Stimulated activated CD8-positive, alpha-beta memory T cell treated with anti-CD3 and anti-CD28 coated beads, Interleukin-2, amount 100 ng/mL, for 1 hour (primary cell): ENCODE results near the gene ACTN1.

Experiments used
- DNase-seq, 2 donors: peaks; one replicate each; pipeline ENCODE4 v3.0.0-alpha.2; 2020; ENCODE audit warnings: low read depth in 2 of 2

Gene ACTN1

GRCh38 chr14:68951035-68951797, 27.9 kb downstream of the ACTN1 start:
- DNase-seq, result no peak

DNA sequence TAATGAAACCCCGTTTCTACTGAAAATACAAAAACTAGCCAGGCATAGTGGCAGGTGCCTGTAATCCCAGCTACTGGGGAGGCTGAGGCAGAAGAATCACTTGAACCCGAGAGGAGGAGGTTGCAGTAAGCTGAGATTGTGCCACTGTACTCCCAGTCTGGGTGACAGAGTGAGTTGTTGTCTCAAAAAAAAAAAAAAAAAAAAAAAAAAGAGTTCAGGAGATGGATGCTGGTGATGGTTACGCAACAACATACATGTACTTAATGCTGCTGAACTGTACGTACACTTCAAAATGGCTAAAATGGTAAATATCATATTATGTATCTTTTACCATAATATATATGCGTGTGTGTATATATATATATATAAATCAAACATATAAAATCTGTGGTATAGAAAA, 29.0 kb downstream of the ACTN1 start:
- DNase-seq, result no peak

GRCh38 chr14:68949601-68949965, 29.5 kb downstream of the ACTN1 start:
- no peak for DNase-seq

DNA sequence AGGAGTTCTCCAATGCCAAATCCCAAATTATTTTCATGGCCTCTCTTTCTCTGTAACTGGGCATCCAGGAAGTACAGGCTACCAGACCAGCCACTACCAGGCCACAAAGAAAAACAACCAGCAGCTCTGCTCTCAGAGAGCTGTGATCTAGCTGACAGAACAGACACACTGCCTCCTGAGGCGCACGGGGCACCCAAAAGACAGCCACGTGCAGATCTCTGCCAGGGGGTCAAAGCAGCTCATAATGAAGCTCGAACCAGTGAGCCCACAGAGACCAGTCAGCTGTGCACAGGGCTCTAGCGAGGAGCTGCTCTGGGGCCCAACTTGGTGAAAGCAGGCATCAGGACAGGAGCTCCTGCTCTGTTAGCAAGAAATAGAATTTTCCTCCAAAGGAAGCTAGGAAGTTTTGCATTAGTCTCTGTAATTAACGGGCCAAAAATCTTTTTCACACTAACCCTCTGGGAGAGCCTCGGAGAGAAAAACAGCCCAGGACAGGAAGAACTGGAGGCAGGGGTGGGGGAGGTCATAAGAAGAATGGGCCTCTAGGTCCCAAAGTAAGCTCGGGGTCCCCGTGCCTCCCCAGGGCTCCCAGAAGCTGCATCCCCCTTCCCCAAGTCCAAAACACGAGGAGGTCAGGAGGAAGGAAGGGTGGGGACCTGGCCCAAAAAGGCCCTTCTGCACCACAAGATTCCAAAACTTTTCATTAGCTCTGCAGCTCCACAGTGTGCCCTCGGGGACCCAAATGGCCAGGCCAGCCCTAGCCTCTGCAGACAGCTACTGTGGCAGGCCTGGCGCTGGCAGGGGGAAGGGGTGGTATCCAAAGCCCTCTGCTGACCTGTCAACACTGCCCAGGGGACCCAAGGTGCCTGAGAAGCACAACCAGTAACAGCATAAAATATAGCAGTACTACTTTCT, 30.2 kb downstream of the ACTN1 start:
- no peak for DNase-seq

DNA sequence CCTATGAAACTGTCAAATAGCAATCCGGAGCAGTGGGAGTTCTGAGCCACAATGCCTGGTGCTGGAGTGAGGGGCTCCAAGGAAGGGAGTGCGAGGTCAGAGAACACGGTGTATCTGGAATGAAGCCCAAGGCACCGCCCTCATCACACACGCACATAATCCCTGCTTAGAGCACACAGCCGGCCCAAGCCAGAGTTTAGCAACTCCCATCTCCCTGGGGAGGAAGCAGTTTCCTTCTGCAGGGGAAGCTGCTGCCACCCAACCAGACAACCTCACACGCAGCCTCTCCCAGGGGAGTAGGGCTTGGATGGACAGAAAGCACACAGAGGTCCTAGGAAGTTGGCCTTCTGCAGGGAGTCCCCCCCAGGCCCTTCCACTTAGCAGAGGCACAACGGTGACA, 31.3 kb downstream of the ACTN1 start:
- DNase-seq, result no peak

GRCh38 chr14:68946489-68946822, 32.6 kb downstream of the ACTN1 start:
- DNase-seq, result no peak

- DNase-seq, result no peak
Measured at GRCh38 chr14:68945585-68946488, 33.3 kb downstream of the ACTN1 start.

DNA sequence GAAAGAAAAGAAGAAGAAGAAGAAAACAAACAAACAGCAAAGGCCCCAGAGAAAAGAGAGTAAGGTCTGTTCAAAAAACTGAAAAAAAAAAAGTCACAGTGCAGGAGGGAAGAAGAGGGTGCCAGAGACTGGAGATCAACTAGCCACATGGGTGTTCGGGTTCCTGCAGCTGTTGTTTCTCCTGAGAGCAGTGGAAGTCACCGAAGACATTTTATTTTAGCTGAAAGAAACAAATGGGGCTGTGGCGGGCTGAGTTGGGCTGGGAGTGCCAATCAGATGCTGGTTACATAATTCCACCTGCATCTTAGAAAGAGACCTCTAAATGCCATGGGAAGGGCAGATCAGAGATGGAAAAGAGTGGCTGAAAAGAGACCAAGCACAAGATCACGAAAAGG, 33.9 kb downstream of the ACTN1 start:
- no peak for DNase-seq

DNA sequence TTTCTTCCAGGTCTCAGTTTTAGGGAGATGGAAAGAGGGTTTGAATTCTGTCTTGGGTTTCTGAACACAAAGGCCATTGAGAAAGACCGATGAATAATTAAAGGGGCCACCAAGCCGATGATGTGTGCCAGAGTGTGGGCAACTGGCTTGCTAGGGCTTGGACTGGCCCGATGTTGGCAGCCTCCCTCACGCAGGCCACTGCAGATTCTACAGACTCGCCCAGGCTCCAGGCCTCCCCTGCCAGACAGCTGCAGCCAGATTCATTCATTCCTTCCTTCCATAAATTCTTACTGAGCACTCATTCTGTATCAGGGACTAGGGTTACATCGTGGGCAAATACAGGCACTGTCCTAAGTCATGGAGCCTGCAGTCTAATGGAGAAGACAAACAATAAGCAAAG, 34.9 kb downstream of the ACTN1 start:
- DNase-seq, result no peak

- DNase-seq, result no peak
Measured at GRCh38 chr14:68943107-68943506, 36.0 kb downstream of the ACTN1 start.

DNA sequence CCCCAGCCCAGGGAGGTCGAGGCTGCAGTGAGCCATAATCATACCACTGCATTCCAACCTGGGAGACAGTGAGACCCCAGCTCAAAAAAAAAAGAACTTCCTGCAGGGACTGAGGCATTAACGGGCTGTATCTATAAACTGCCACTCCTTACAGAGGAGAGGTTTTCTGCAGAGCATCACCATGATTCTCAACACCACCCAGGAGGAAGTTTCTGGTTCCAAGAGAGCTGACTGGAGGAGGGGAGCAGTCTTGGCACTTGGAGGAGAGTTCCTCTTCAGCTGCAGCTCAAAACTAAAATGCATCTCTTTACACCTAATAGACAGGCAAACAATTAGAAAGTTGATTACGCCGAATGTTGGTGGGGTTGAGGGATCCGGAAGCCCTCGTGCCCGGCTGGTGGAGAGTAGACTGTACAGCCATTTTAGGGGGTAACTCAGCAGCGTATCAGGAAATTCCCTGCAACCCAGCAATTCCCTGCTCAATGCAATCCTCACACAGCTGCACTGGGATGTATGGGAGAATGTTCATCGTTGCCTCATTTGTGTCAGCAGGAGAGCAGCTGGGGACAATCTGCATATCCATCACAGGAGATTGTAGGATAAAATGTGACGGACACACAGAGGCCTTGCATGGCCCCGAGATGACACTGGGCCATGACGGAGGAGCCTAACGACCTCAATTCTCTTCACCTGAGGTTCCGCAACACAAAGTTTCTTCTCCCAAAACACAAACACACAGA, 36.6 kb downstream of the ACTN1 start:
- DNase-seq, result no peak

DNA sequence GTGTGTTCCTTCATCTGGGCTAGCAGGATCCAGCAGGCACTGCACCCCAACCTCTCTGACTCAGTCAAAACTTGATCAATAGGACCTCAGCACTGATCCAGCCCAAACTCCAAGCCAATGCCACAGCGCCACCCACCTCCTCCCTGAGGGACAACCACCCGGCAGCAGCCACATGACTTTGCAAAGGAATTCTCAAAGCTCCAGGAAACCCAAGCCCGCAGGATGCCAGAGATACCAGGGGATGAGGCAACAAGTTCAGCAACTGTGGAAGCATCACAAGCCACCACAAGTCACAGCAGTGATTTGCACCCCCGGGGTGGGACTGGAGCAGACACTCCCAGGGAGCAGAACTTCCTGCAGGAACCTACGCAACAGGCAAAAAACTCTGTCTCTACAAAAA, 37.3 kb downstream of the ACTN1 start:
- DNase-seq, result no peak

DNA sequence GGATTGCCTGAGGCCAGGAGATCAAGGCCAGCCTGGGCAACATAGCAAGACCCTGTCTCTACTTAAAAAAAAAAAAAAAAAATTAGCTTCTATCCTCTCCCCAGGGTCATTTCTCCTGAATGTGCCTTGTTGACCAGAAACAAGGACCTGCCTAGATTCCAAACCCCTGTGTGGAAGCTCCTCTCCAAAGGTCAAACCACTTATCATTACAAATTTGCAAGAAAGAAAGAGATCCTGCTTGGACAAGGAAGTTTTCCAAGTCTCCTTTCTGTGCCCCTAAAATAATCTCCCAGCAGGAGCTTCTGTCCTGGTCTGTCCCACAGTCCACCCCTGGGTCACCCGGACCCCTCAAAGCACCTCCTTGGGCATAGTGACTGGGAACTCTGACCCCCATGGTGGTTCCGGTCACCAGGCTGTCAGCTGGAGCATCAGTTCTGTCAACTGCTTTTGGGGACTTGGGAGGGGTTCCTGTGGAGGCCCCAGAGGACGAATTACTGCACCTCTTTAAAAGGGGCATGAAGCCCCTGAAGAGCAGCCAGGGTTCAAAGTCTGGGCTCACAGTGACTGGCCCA, 38.4 kb downstream of the ACTN1 start:
- DNase-seq, result no peak

DNA sequence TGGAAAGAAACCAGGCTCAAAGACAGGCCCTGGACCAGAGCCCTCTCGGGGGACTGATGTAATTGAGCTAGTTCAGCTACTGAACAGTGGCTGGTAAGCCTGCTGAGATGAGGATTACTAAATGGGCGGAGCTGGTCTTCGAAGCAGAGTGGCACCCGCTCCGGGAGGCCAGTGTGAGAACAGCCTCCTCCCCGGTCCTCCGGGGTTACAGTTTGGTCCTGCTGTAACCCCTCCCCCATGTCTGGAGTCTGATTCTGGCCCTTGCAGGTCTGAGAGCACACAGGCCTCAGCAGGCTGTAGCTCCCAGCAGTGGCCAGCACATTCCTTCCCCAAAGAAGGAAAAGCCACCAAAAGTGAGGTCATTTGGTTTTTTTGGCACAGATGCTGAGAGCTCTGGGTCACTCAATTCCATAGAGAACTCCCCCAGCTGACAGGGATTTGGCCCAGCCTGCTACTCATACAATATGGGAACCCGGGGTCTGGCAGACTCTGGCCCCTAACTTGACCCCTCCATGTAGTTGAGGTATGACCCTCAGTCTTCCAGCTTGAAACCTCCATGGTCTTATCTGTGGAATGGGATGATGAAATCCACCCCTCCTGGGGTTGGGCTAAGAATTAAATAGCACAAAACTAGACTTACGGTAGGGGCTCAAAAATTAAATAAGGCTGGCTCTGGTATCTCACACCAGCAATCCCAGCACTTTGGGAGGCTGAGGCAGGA, 39.0 kb downstream of the ACTN1 start:
- DNase-seq, result no peak

GRCh38 chr14:68939181-68939892, 39.8 kb downstream of the ACTN1 start:
- DNase-seq, result no peak

- no peak for DNase-seq
Measured at GRCh38 chr14:68938271-68939150, 40.6 kb downstream of the ACTN1 start.

DNA sequence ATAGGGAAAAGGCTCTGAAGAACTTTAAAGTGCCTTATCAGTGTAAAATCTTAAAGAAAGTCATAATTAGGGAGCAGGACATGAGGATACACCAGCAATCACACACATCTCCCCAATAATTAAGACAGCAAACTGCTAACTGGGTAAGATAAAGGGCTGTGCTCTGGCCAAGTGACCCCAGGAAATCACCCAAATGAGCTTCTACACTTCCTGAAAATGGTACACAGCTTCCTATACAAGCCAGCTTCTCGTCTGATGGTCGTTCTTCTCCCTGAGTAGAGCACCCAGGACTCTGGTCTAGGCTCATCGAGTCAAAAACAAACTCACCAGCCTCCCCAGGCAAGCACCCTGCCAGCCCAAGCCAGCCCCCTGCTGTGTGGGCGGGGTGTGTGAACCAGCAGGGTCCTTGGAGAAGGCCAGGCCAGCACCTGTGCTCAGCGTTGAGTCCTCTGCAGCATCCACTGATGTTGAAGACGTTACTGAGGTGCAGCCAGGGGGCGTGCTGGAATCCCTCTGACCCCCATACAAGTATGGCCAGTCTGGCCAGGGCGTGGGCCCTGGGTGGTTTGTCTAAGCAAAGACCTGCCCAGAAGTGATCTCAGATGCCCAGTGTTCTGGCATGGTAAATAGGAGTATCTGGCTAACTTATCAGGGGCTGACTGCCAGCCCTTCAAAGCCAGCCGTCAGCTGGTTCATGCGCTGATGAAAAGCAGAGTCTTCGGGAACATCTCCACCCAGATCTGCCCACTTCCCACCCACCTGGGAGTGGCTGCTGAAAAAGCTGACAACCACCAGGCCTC, 41.4 kb downstream of the ACTN1 start:
- no peak for DNase-seq

GRCh38 chr14:68936980-68937379, 42.1 kb downstream of the ACTN1 start:
- DNase-seq, result no peak
